Trophoblast cell (in vitro differentiated cells and primary cell): ENCODE measurements around the gene SLC10A7. TPM values are rescaled to one million over a fixed set of nuclear protein-coding genes. Genes with fewer than 3 reads are reported as not detected.

Experiments used
- DNase-seq, 2 donors: peaks; one replicate each; pipeline ENCODE4 v3.0.0-alpha.2; 2016
- H2AFZ ChIP-seq: 2 replicates; pipeline ENCODE4 v1.6.1; 2013; ENCODE audit warnings: low read length, moderate library complexity, mild to moderate bottlenecking; ENCODE audit not compliant: insufficient read depth, poor library complexity
- H2AK5ac ChIP-seq: 2 replicates; pipeline ENCODE4 v1.6.1; 2013; ENCODE audit warnings: mild to moderate bottlenecking, low read length
- H2BK120ac ChIP-seq: 2 replicates; pipeline ENCODE4 v1.6.1; 2013; ENCODE audit warnings: low read length, mild to moderate bottlenecking, moderate library complexity; ENCODE audit not compliant: insufficient read depth, poor library complexity
- H2BK12ac ChIP-seq: 2 replicates; pipeline ENCODE4 v1.6.1; 2013; ENCODE audit warnings: mild to moderate bottlenecking, low read length, moderate library complexity
- H2BK5ac ChIP-seq: 2 replicates; pipeline ENCODE4 v1.6.1; 2013; ENCODE audit warnings: low read length, low read depth, moderate library complexity, mild to moderate bottlenecking; ENCODE audit not compliant: poor library complexity
- H3K14ac ChIP-seq: 2 replicates; pipeline ENCODE4 v1.6.1; 2013; ENCODE audit warnings: mild to moderate bottlenecking, low read length
- H3K18ac ChIP-seq: 2 replicates; pipeline ENCODE4 v1.6.1; 2013; ENCODE audit warnings: mild to moderate bottlenecking, low read length
- H3K23ac ChIP-seq: 2 replicates; pipeline ENCODE4 v1.6.1; 2013; ENCODE audit warnings: low read length
- H3K27ac ChIP-seq: 2 replicates; pipeline ENCODE4 v1.5.1; 2013; ENCODE audit warnings: low read depth, mild to moderate bottlenecking, inconsistent platforms, low read length, moderate library complexity
- H3K27me3 ChIP-seq: 2 replicates; pipeline ENCODE4 v1.6.1; 2013; ENCODE audit warnings: inconsistent platforms, mild to moderate bottlenecking, low read length, moderate library complexity; ENCODE audit not compliant: insufficient read depth
- H3K36me3 ChIP-seq, 2 experiments: 1 replicate in 1 of 2; 2 replicates in 1 of 2; pipeline ENCODE4 v1.6.1; 2013; ENCODE audit warnings: low read length in 2 of 2, mild to moderate bottlenecking in 2 of 2, moderate library complexity in 1 of 2; ENCODE audit not compliant: insufficient read depth in 2 of 2, control insufficient read depth in 1 of 2
- H3K4ac ChIP-seq: 2 replicates; pipeline ENCODE4 v1.6.1; 2013; ENCODE audit warnings: low read depth, mild to moderate bottlenecking, low read length, moderate library complexity
- H3K4me1 ChIP-seq, 2 experiments: 1 replicate in 1 of 2; 2 replicates in 1 of 2; pipeline ENCODE4 v1.6.1; 2013; ENCODE audit warnings: low read length in 2 of 2, mild to moderate bottlenecking in 2 of 2, moderate library complexity in 1 of 2; ENCODE audit not compliant: insufficient read depth in 2 of 2, control insufficient read depth in 1 of 2
- H3K4me2 ChIP-seq: 2 replicates; pipeline ENCODE4 v1.6.1; 2013; ENCODE audit warnings: inconsistent platforms, mild to moderate bottlenecking, low read length, moderate library complexity
- H3K4me3 ChIP-seq: 2 replicates; pipeline ENCODE4 v1.5.1; 2013; ENCODE audit warnings: mild to moderate bottlenecking, low read depth, low read length, inconsistent platforms
- H3K79me1 ChIP-seq: one replicate; pipeline ENCODE4 v1.6.1; 2013; ENCODE audit warnings: low read length
- H3K79me2 ChIP-seq: 2 replicates; pipeline ENCODE4 v1.6.1; 2013; ENCODE audit warnings: low read length, mild to moderate bottlenecking; ENCODE audit not compliant: control insufficient read depth, insufficient read depth, poor library complexity
- H3K9ac ChIP-seq: 2 replicates; pipeline ENCODE4 v1.6.1; 2013; ENCODE audit warnings: mild to moderate bottlenecking, low read length
- H3K9me3 ChIP-seq: 2 replicates; pipeline ENCODE4 v1.6.1; 2013; ENCODE audit warnings: low read depth, mild to moderate bottlenecking, control low read depth, inconsistent platforms, low read length; ENCODE audit not compliant: insufficient read depth
- H4K12ac ChIP-seq: 2 replicates; pipeline ENCODE4 v1.6.1; 2013; ENCODE audit warnings: low read depth, mild to moderate bottlenecking, low read length, moderate library complexity
- H4K8ac ChIP-seq: 2 replicates; pipeline ENCODE4 v1.6.1; 2013; ENCODE audit warnings: low read depth, mild to moderate bottlenecking, low read length, moderate library complexity
- H4K91ac ChIP-seq: one replicate; pipeline ENCODE4 v1.6.1; 2013; ENCODE audit warnings: low read depth, mild to moderate bottlenecking, low read length, moderate library complexity
- WGBS: extraction: QIAGEN DNeasy Blood & Tissue Kit; methylation state at CpG from one replicate; pipeline ENCODE4 v1.1.7; 2013; ENCODE audit warnings: missing lambda C conversion rate; ENCODE audit not compliant: insufficient read length, insufficient coverage; ENCODE audit errors: extremely low coverage; 5-methylcytosine and 5-hydroxymethylcytosine counted together
- polyA plus RNA-seq: library from polyadenylated mRNA; stranded (reverse); fragments of 200-250 nt; gene quantifications from 2 replicates; pipeline ENCODE4 v1.2.3, GENCODE V29; 2013

Gene SLC10A7, protein sequence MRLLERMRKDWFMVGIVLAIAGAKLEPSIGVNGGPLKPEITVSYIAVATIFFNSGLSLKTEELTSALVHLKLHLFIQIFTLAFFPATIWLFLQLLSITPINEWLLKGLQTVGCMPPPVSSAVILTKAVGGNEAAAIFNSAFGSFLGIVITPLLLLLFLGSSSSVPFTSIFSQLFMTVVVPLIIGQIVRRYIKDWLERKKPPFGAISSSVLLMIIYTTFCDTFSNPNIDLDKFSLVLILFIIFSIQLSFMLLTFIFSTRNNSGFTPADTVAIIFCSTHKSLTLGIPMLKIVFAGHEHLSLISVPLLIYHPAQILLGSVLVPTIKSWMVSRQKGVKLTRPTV
- polyA plus RNA-seq = 6.8 and 7.3 TPM in 2 replicates

DNA sequence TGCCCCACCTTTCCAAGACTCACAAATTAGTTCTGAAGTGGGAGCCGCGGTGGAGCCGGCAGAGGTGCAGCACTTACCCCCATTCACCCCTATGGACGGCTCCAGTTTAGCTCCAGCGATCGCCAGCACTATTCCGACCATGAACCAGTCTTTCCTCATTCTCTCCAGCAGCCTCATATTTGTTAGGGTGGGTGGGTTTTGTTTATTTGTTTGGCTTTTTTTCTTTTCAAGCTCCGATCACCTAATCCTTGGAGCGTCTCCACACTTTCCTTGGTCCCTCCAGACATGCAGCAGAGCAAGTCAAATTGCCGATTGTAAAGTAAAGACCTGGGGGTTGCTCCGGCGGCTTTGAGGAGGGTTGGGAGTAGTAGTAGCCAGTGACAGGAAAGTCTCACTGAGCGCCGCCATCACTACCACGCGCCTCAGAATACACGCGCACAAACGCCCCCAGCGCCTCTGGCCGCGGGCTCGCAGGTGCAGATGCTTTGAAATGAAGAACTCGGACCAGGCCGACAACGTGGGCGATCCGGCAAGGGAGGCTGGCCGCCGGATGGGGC is at the start of gene SLC10A7:
Gene SLC10A7, minus strand, starts transcription at position 400 of the 557 bp plus-strand sequence. Its CDS starts 223 bp downstream, at position 177.
- no peak within 1 kb of the TSS for H3K23ac ChIP-seq
- H3K14ac ChIP-seq = peak within 1 kb of the TSS; percentile 72
- peak within 1 kb of the TSS; percentile 81 for H3K9ac ChIP-seq
- H3K4me1 ChIP-seq = no peaks in the 10 kb centered on the region
- H3K79me1 ChIP-seq = peaks cover 6% of the 10 kb centered on the region
- H3K4me3 ChIP-seq = peak within 1 kb of the TSS; percentile 87
- peak within 1 kb of the TSS; percentile 36 for H4K91ac ChIP-seq
- H2AK5ac ChIP-seq = no peak within 1 kb of the TSS
- H3K18ac ChIP-seq = peak within 1 kb of the TSS; percentile 27
- peak within 1 kb of the TSS; percentile 78 for H4K8ac ChIP-seq
- no CpG with 5 or more reads among the region's 30 CpGs for WGBS
- H3K4me2 ChIP-seq = peak within 1 kb of the TSS; percentile 97
- no peaks in the 10 kb centered on the region for H3K27me3 ChIP-seq
- no peak within 1 kb of the TSS for H3K4ac ChIP-seq
- no peaks in the 10 kb centered on the region for H3K36me3 ChIP-seq
- H3K9me3 ChIP-seq = no peaks in the 10 kb centered on the region
- peak; percentile 75 to 85 for DNase-seq
- peak within 1 kb of the TSS; percentile 5 for H4K12ac ChIP-seq
- H2BK120ac ChIP-seq = peak within 1 kb of the TSS; percentile 20
- H2BK5ac ChIP-seq = peak within 1 kb of the TSS; percentile 14
- no peak within 1 kb of the TSS for H2BK12ac ChIP-seq
- peaks cover 4% of the 10 kb centered on the region for H3K79me2 ChIP-seq
- peak within 1 kb of the TSS; percentile 68 for H2AFZ ChIP-seq
- peak within 1 kb of the TSS; percentile 52 for H3K27ac ChIP-seq

GRCh38 chr4:146567396-146567795 is 45.7 kb upstream of the SLC10A7 start:
- Histone ChIP-seq H3K27me3 (no peaks in the 10 kb centered on the region), H3K9me3 (no peaks in the 10 kb centered on the region), H3K36me3 (no peaks in the 10 kb centered on the region), H4K91ac (no peak overlapping the region), H3K4me1 (no peaks in the 10 kb centered on the region), H2AK5ac (no peak overlapping the region), H3K14ac (no peak overlapping the region), H3K4ac (no peak overlapping the region), H4K12ac (no peak overlapping the region), H2BK120ac (no peak overlapping the region), H3K79me1 (no peaks in the 10 kb centered on the region), H2AFZ (no peak overlapping the region), H4K8ac (no peak overlapping the region), H2BK5ac (no peak overlapping the region), H3K27ac (no peak overlapping the region), H2BK12ac (no peak overlapping the region), H3K18ac (no peak overlapping the region), H3K4me3 (no peak overlapping the region), H3K9ac (no peak overlapping the region), H3K79me2 (no peaks in the 10 kb centered on the region), H3K23ac (no peak overlapping the region), H3K4me2 (no peak overlapping the region)
- no CpG with 5 or more reads among the region's 2 CpGs for WGBS
- DNase-seq = peak; percentile 37 to 71

GRCh38 chr4:146564492-146564891 is 42.8 kb upstream of the SLC10A7 start:
- Histone ChIP-seq H4K8ac (no peak overlapping the region), H2BK12ac (no peak overlapping the region), H3K23ac (no peak overlapping the region), H2BK120ac (no peak overlapping the region), H3K79me2 (no peaks in the 10 kb centered on the region), H3K18ac (no peak overlapping the region), H3K9ac (no peak overlapping the region), H3K4ac (no peak overlapping the region), H2BK5ac (no peak overlapping the region), H2AK5ac (no peak overlapping the region), H2AFZ (no peak overlapping the region), H3K4me1 (no peaks in the 10 kb centered on the region), H3K14ac (no peak overlapping the region), H3K36me3 (no peaks in the 10 kb centered on the region), H3K27me3 (no peaks in the 10 kb centered on the region), H3K27ac (no peak overlapping the region), H3K4me2 (no peak overlapping the region), H4K12ac (no peak overlapping the region), H3K4me3 (no peak overlapping the region), H4K91ac (no peak overlapping the region), H3K79me1 (no peaks in the 10 kb centered on the region), H3K9me3 (no peaks in the 10 kb centered on the region)
- no peak for DNase-seq
- no CpG with 5 or more reads among the region's 3 CpGs for WGBS

GRCh38 chr4:146550161-146550560 is 28.4 kb upstream of the SLC10A7 start:
- no peaks in the 10 kb centered on the region for H3K4me1 ChIP-seq
- H3K4me3 ChIP-seq = no peak overlapping the region
- no peak overlapping the region for H4K91ac ChIP-seq
- no peaks in the 10 kb centered on the region for H3K27me3 ChIP-seq
- WGBS = no CpG with 5 or more reads among the region's 3 CpGs
- no peak overlapping the region for H3K4me2 ChIP-seq
- no peak overlapping the region for H3K9ac ChIP-seq
- no peak overlapping the region for H3K14ac ChIP-seq
- no peak overlapping the region for H4K8ac ChIP-seq
- H2AFZ ChIP-seq = no peak overlapping the region
- H2BK5ac ChIP-seq = no peak overlapping the region
- H2BK12ac ChIP-seq = no peak overlapping the region
- H3K79me2 ChIP-seq = no peaks in the 10 kb centered on the region
- DNase-seq = no peak
- H4K12ac ChIP-seq = no peak overlapping the region
- H2AK5ac ChIP-seq = no peak overlapping the region
- no peaks in the 10 kb centered on the region for H3K79me1 ChIP-seq
- H3K23ac ChIP-seq = no peak overlapping the region
- H2BK120ac ChIP-seq = no peak overlapping the region
- H3K27ac ChIP-seq = no peak overlapping the region
- H3K9me3 ChIP-seq = peaks cover 1% of the 10 kb centered on the region
- no peak overlapping the region for H3K18ac ChIP-seq
- no peaks in the 10 kb centered on the region for H3K36me3 ChIP-seq
- no peak overlapping the region for H3K4ac ChIP-seq
